Endothelial cell of umbilical vein (primary cell): ENCODE results near the gene TTC27. TPM values are rescaled to one million over a fixed set of nuclear protein-coding genes. Genes with fewer than 3 reads are reported as not detected.

Experiments used
- BruUV-seq: library from RNA; stranded (reverse); fragments of 400-500 nt; replicated peaks from 2 replicates; lab custom pipeline; 2021; lab: Mats Ljungman, UMichigan
- CTCF ChIA-PET: fragments of 300-600, 350-600 bp; sonication (Branson Sonifier 250); formaldehyde crosslinking; loops from one replicate; lab custom pipeline; 2021; ENCODE audit warnings: antibody characterized with exemption, inconsistent platforms; lab: Charles Lee
- POLR2A ChIA-PET: fragments of 300-600, 350-600 bp; sonication (Branson Sonifier 250); formaldehyde crosslinking; loops from one replicate; lab custom pipeline; 2021; ENCODE audit warnings: antibody characterized with exemption, inconsistent platforms; lab: Charles Lee
- DNase-seq: peaks from one replicate; pipeline ENCODE4 v3.0.0-alpha.2; 2011; ENCODE audit warnings: low read depth, low spot score
- FAIRE-seq: peaks from 2 replicates; lab custom pipeline; 2011; peaks lifted over from hg19 to GRCh38; lab: Jason Lieb, UNC
- H2AFZ ChIP-seq: 2 replicates; pipeline ENCODE4 v1.6.0; 2012; ENCODE audit warnings: low read depth, low read length, control low read depth, inconsistent platforms
- H3K27ac ChIP-seq: 2 replicates; pipeline ENCODE4 v1.5.1; 2011; ENCODE audit warnings: low read depth, mild to moderate bottlenecking, control low read depth, low read length, moderate library complexity; ENCODE audit not compliant: insufficient read depth
- H3K27me3 ChIP-seq, 2 experiments: 2 replicates each; pipeline versions ENCODE4 v1.6.0 to v1.6.1; 2011; ENCODE audit warnings: low read length in 2 of 2, mixed read lengths in 1 of 2; ENCODE audit not compliant: control insufficient read depth in 2 of 2, insufficient read depth in 2 of 2
- H3K36me3 ChIP-seq, 2 experiments: 2 replicates in 1 of 2; 3 replicates in 1 of 2; pipeline ENCODE4 v1.5.1; 2011; ENCODE audit warnings: low read length in 2 of 2, mild to moderate bottlenecking in 1 of 2, moderate library complexity in 1 of 2; ENCODE audit not compliant: control insufficient read depth in 2 of 2, insufficient read depth in 2 of 2; ENCODE audit errors: extremely low read depth in 1 of 2
- H3K4me1 ChIP-seq: 3 replicates; pipeline ENCODE4 v1.5.1; 2011; ENCODE audit warnings: mild to moderate bottlenecking, low read length; ENCODE audit not compliant: control insufficient read depth, insufficient read depth; ENCODE audit errors: extremely low read depth
- H3K4me2 ChIP-seq: 2 replicates; pipeline ENCODE4 v1.6.1; 2011; ENCODE audit warnings: low read length, control low read depth, mixed read lengths; ENCODE audit not compliant: insufficient read depth
- H3K4me3 ChIP-seq, 3 experiments: fragments of 200-600 bp in 1 of 3; sonication (generic), shearing (Covaris generic) in 1 of 3; replicated peaks in 1 of 3; 2 replicates each; pipeline ENCODE4 v1.5.1; 2011 to 2016; ENCODE audit warnings: control low read depth in 3 of 3, low read length in 3 of 3, mild to moderate bottlenecking in 2 of 3, inconsistent platforms in 1 of 3, low read depth in 1 of 3, moderate library complexity in 1 of 3; ENCODE audit not compliant: insufficient read depth in 1 of 3
- H3K79me2 ChIP-seq: 2 replicates; pipeline ENCODE4 v1.6.0; 2012; ENCODE audit warnings: low read length, inconsistent platforms; ENCODE audit not compliant: control insufficient read depth, insufficient read depth
- H3K9ac ChIP-seq: replicated peaks from 2 replicates; pipeline ENCODE3; 2011; ENCODE audit warnings: low read length, control low read depth; ENCODE audit not compliant: insufficient read depth; ENCODE audit errors: extremely low read depth
- H3K9me1 ChIP-seq: replicated peaks from 3 replicates; pipeline ENCODE4 v1.6.0; 2011; ENCODE audit warnings: mild to moderate bottlenecking, low read length; ENCODE audit not compliant: control insufficient read depth, insufficient read depth; ENCODE audit errors: extremely low read depth
- H3K9me3 ChIP-seq: replicated peaks from 2 replicates; pipeline ENCODE4 v1.5.1; 2012; ENCODE audit warnings: low read length, inconsistent platforms; ENCODE audit not compliant: control insufficient read depth, insufficient read depth
- H4K20me1 ChIP-seq: replicated peaks from 2 replicates; pipeline ENCODE3; 2011; ENCODE audit warnings: mild to moderate bottlenecking, low read length; ENCODE audit not compliant: control insufficient read depth, insufficient read depth; ENCODE audit errors: extremely low read depth
- CTCF ChIP-seq, 2 donors: IDR thresholded peaks; 1 replicate in 1 of 2; 2 replicates in 1 of 2; pipeline ENCODE4 v1.5.1; 2011; ENCODE audit warnings: low read length in 2 of 2, mild to moderate bottlenecking in 2 of 2, moderate library complexity in 2 of 2, control low read depth in 1 of 2, inconsistent platforms in 1 of 2, low read depth in 1 of 2; ENCODE audit not compliant: insufficient read depth in 1 of 2; ENCODE audit errors: extremely low read depth in 1 of 2
- EZH2 ChIP-seq: IDR thresholded peaks from 2 replicates; pipeline ENCODE4 v1.6.1; 2012; ENCODE audit warnings: borderline replicate concordance, low read depth, mild to moderate bottlenecking, moderate library complexity, low read length, inconsistent platforms; ENCODE audit not compliant: severe bottlenecking
- FOS ChIP-seq: IDR thresholded peaks from 2 replicates; pipeline ENCODE4 v1.6.1; 2011; ENCODE audit warnings: mild to moderate bottlenecking, low read length, moderate library complexity, borderline replicate concordance; ENCODE audit not compliant: insufficient read depth
- GATA2 ChIP-seq: IDR thresholded peaks from 2 replicates; pipeline ENCODE4 v1.7.0; 2011; ENCODE audit warnings: low read depth, mild to moderate bottlenecking, moderate library complexity, mixed read lengths, low read length; ENCODE audit not compliant: insufficient read length, insufficient read depth
- JUN ChIP-seq: IDR thresholded peaks from 2 replicates; pipeline ENCODE4 v1.6.1; 2011; ENCODE audit warnings: borderline replicate concordance, low read depth; ENCODE audit not compliant: insufficient read length, insufficient read depth
- MAX ChIP-seq: IDR thresholded peaks from 2 replicates; pipeline ENCODE4 v1.6.1; 2011; ENCODE audit not compliant: insufficient read depth, insufficient read length
- MYC ChIP-seq: IDR thresholded peaks from one replicate; pipeline ENCODE4 v1.6.1; 2011; ENCODE audit warnings: mild to moderate bottlenecking, low read depth, low read length
- POLR2A ChIP-seq: IDR thresholded peaks from 2 replicates; pipeline ENCODE4 v1.6.1; 2012; ENCODE audit warnings: low read depth, mild to moderate bottlenecking, control low read depth, low read length
- POLR2AphosphoS5 ChIP-seq: IDR thresholded peaks from 2 replicates; pipeline ENCODE4 v1.6.1; 2012; ENCODE audit warnings: low read depth, mild to moderate bottlenecking, control low read depth, low read length, moderate library complexity; ENCODE audit not compliant: insufficient read depth
- dilution Hi-C: fragments of 300-500 bp; cut with MboI; formaldehyde crosslinking; loops from one replicate; pipeline ENCODE4 v1.15.0; 2019; ENCODE audit warnings: low sequenced_read_pairs; ENCODE audit not compliant: extremely low pct_ligation_motif_present
- intact Hi-C: fragments of 100-400 bp; cut with micrococcal nuclease; formaldehyde crosslinking; loops from one replicate; pipeline ENCODE4 v1.10.0; 2022
- polyA plus RNA-seq, 4 experiments: library from polyadenylated mRNA; depleted of rRNA in 3 of 4; stranded (reverse) in 3 of 4; unstranded in 1 of 4; fragments of >200 nt; gene quantifications; 2 replicates each; pipeline versions ENCODE4 v1.2.1 to v1.2.3, GENCODE V29; 2011 to 2012; ENCODE audit warnings: missing spikeins in 1 of 4
- total RNA-seq: library from RNA; stranded (reverse); gene quantifications from 2 replicates; pipeline ENCODE4 v1.2.3, GENCODE V29; 2021

Gene TTC27
- total and polyA plus RNA-seq, 2 donors (not counting 3 experiments of a cell fraction or from before 2014, with no cell fraction given), result 16.3 to 20.1 TPM

GRCh38 chr2:32745675-32746074 is 117.8 kb downstream of the TTC27 start:
- TF ChIP-seq POLR2A (no peak), CTCF (IDR thresholded peaks at IDR 0.05; ENCODE audit: extremely low read depth in 1 of 2, insufficient read depth in 1 of 2, low read depth in 1 of 2, low read length in 2 of 2) (no peak), GATA2 (no peak), POLR2AphosphoS5 (no peak), MYC (no peak), FOS (no peak), JUN (no peak), EZH2 (no peak), MAX (no peak)
- ChIA-PET CTCF (interaction anchor here (1.1 to 1.3 kb wide), 2 partner anchors 10 to 696 kb away, joined by 3 to 4 read pairs; no protein-coding TSS in a partner anchor), POLR2A (interaction anchor here (0.6 kb wide), 1 partner anchor 661 kb away, joined by 5 read pairs; no protein-coding TSS in a partner anchor)
- H3K27ac ChIP-seq, result no peak overlapping the region
- H3K4me3 ChIP-seq, result no peak overlapping the region
- no peaks in the 10 kb centered on the region for H3K79me2 ChIP-seq
- H3K27me3 ChIP-seq, result no peaks in the 10 kb centered on the region
- no peaks in the 10 kb centered on the region for H3K4me1 ChIP-seq
- FAIRE-seq (no peak), DNase-seq (no peak)
- no peaks in the 10 kb centered on the region for H3K36me3 ChIP-seq
- intact Hi-C loops, result no loop called here
- dilution Hi-C loops, result no loop called here
- no peak overlapping the region for H3K9ac ChIP-seq
- no peak overlapping the region for H2AFZ ChIP-seq
- H3K9me1 ChIP-seq, result no peaks in the 10 kb centered on the region
- no TSS peak for BruUV-seq
- H3K9me3 ChIP-seq, result no peaks in the 10 kb centered on the region
- H3K4me2 ChIP-seq, result no peak overlapping the region
- H4K20me1 ChIP-seq, result no peaks in the 10 kb centered on the region
